B cell (primary cell): Measurements from ENCODE around the gene PYROXD2. TPM values are rescaled to one million over a fixed set of nuclear protein-coding genes. Genes with fewer than 3 reads are reported as not detected.

Experiments
- ATAC-seq: fragments of 200-7000 bp; cut with Tn5 transposase; one replicate; pipeline ENCODE4 v1.10.0; 2021; ENCODE audit warnings: low read depth, mild to moderate bottlenecking, moderate number of reproducible peaks, moderate library complexity
- CTCF ChIA-PET: fragments of 350-600 bp; sonication (Branson Sonifier 250); formaldehyde crosslinking; loops from one replicate; lab custom pipeline; 2021; ENCODE audit warnings: antibody characterized with exemption, inconsistent platforms; lab: Charles Lee
- POLR2A ChIA-PET: fragments of 350-600 bp; sonication (Branson Sonifier 250); formaldehyde crosslinking; loops from one replicate; lab custom pipeline; 2021; ENCODE audit warnings: antibody characterized with exemption; lab: Charles Lee
- DNase-seq: peaks from one replicate; pipeline ENCODE4 v3.0.0; 2013
- H2AFZ ChIP-seq: 2 replicates; pipeline ENCODE4 v1.6.1; 2012; ENCODE audit warnings: mild to moderate bottlenecking, low read depth, low read length; ENCODE audit not compliant: insufficient read depth, poor library complexity, severe bottlenecking
- H3K27ac ChIP-seq, 2 donors: 1 replicate in 1 of 2; 2 replicates in 1 of 2; pipeline ENCODE4 v1.5.1; 2012 to 2013; ENCODE audit warnings: low read length in 2 of 2, mild to moderate bottlenecking in 2 of 2, moderate library complexity in 1 of 2
- H3K27me3 ChIP-seq, 4 experiments: fragments of 200-600 bp in 1 of 4; sonication (generic) in 1 of 4; replicated peaks in 1 of 4; 1 replicate in 2 of 4; 2 replicates in 2 of 4; pipeline versions ENCODE4 v1.6.1 to v1.7.0; 2013 to 2016; ENCODE audit warnings: low read length in 3 of 4, mild to moderate bottlenecking in 2 of 4, mixed read lengths in 1 of 4, moderate library complexity in 1 of 4; ENCODE audit not compliant: insufficient read depth in 4 of 4, control insufficient read depth in 3 of 4; ENCODE audit errors: control extremely low read depth in 1 of 4
- H3K36me3 ChIP-seq, 2 experiments: replicated peaks in 1 of 2; 1 replicate in 1 of 2; 2 replicates in 1 of 2; pipeline versions ENCODE4 v1.6.1 to v1.7.1; 2013; ENCODE audit warnings: low read length in 1 of 2; ENCODE audit not compliant: insufficient read depth in 2 of 2, control insufficient read depth in 1 of 2; ENCODE audit errors: control extremely low read depth in 1 of 2, extremely low read depth in 1 of 2
- H3K4me1 ChIP-seq, 2 donors: fragments of 200-600 bp in 1 of 2; sonication (generic) in 1 of 2; 1 replicate in 1 of 2; 2 replicates in 1 of 2; pipeline versions ENCODE4 v1.5.1 to v1.6.1; 2013 to 2017; ENCODE audit warnings: low read length in 2 of 2; ENCODE audit not compliant: control insufficient read depth in 2 of 2, insufficient read depth in 2 of 2
- H3K4me2 ChIP-seq: replicated peaks from 2 replicates; pipeline ENCODE3; 2012; ENCODE audit warnings: mild to moderate bottlenecking, low read depth, low read length; ENCODE audit not compliant: poor library complexity, severe bottlenecking
- H3K4me3 ChIP-seq, 5 experiments: fragments of 200-600 bp in 1 of 5; sonication (generic) in 1 of 5; 1 replicate in 3 of 5; 2 replicates in 2 of 5; pipeline versions ENCODE4 v1.5.1 to v1.7.0; 2011 to 2016; ENCODE audit warnings: low read length in 4 of 5, mild to moderate bottlenecking in 4 of 5, low read depth in 2 of 5, control low read depth in 1 of 5, moderate library complexity in 1 of 5; ENCODE audit not compliant: insufficient read depth in 1 of 5; ENCODE audit errors: control extremely low read depth in 1 of 5, extremely low read depth in 1 of 5
- H3K79me2 ChIP-seq: fragments of 200-600 bp; sonication (generic); one replicate; pipeline ENCODE4 v1.6.0; 2016; ENCODE audit warnings: low read length; ENCODE audit not compliant: control insufficient read depth, insufficient read depth
- H3K9ac ChIP-seq: fragments of 200-600 bp; sonication (generic); 2 replicates; pipeline ENCODE4 v1.6.1; 2017; ENCODE audit warnings: mild to moderate bottlenecking, low read length, moderate library complexity
- H3K9me3 ChIP-seq, 3 donors: one replicate each; pipeline versions ENCODE4 v1.6.1 to v1.7.1; 2013; ENCODE audit warnings: low read length in 2 of 3; ENCODE audit not compliant: control insufficient read depth in 2 of 3, insufficient read depth in 1 of 3; ENCODE audit errors: control extremely low read depth in 1 of 3
- H4K20me1 ChIP-seq: 2 replicates; pipeline ENCODE4 v1.6.0; 2012; ENCODE audit warnings: mild to moderate bottlenecking, low read length; ENCODE audit not compliant: insufficient read depth, control insufficient read depth, poor library complexity, severe bottlenecking
- H3K27ac Mint-ChIP-seq: one replicate; pipeline ENCODE4 v1.8.0; 2021; ENCODE audit warnings: mixed read lengths
- H3K27me3 Mint-ChIP-seq: one replicate; pipeline ENCODE4 v1.8.0; 2021; ENCODE audit warnings: mixed read lengths
- H3K4me1 Mint-ChIP-seq: one replicate; pipeline ENCODE4 v1.8.0; 2021; ENCODE audit warnings: mixed read lengths
- H3K4me3 Mint-ChIP-seq: one replicate; pipeline ENCODE4 v1.8.0; 2021; ENCODE audit warnings: mixed read lengths
- H3K9me3 Mint-ChIP-seq: one replicate; pipeline ENCODE4 v1.8.0; 2022; ENCODE audit warnings: mixed read lengths; ENCODE audit not compliant: insufficient read depth
- EZH2 ChIP-seq: IDR thresholded peaks from 2 replicates; pipeline ENCODE4 v1.6.1; 2012; ENCODE audit warnings: borderline replicate concordance, low read depth, mild to moderate bottlenecking, moderate library complexity, low read length; ENCODE audit not compliant: insufficient read depth, poor library complexity, severe bottlenecking
- WGBS: methylation state at CpG from one replicate; pipeline ENCODE4 v1.1.5; 2013; ENCODE audit warnings: missing lambda C conversion rate; ENCODE audit not compliant: insufficient coverage; 5-methylcytosine and 5-hydroxymethylcytosine counted together
- intact Hi-C: fragments of 100-400 bp; cut with micrococcal nuclease; formaldehyde crosslinking; loops from one replicate; pipeline ENCODE4 v1.10.0; 2022
- polyA plus RNA-seq: library from polyadenylated mRNA; depleted of rRNA; stranded (reverse); fragments of >200 nt; gene quantifications from 2 replicates; pipeline ENCODE4 v1.2.3, GENCODE V29; 2012
- total RNA-seq, 2 donors: library from RNA; stranded (reverse); fragments of 120-200 nt in 1 of 2; gene quantifications; 1 replicate in 1 of 2; 2 replicates in 1 of 2; pipeline versions ENCODE4 v1.2.3 to v1.2.4, GENCODE V29; 2013 to 2022
- TF ChIP-seq, protein P1 (sequence below): fragments of 200-600 bp; IDR thresholded peaks from one replicate; pipeline ENCODE4 v1.8.0; 2022; ENCODE audit warnings: antibody characterized with exemption, mild to moderate bottlenecking

PYROXD2 gene
- total and polyA plus RNA-seq, 2 donors (not counting 1 experiment from before 2014, with no cell fraction given) = 25.1 to 960 TPM

DNA sequence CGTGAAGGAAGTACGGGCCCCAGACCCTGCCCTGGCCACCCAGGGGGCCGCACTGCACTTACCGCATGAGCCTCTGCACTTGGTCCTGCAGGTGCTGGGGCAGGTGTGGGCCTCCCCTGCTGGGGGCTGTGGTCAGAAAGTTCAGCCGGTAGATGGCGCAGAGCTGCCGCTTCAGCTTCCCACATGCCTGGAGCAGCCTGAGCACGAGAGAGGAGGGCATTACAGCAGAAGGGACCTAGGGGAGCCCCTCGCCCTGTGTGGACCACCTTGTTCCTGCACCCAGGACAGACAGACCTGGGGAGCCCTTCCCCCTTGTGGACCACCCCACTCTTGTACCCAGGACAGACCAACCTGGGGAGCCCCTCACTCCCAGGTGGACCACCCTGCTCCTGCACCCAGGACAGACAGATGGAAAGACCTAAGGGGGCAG lies 8.7 kb upstream of the PYROXD2 start:
- POLR2A ChIA-PET = no interaction called here

DNA sequence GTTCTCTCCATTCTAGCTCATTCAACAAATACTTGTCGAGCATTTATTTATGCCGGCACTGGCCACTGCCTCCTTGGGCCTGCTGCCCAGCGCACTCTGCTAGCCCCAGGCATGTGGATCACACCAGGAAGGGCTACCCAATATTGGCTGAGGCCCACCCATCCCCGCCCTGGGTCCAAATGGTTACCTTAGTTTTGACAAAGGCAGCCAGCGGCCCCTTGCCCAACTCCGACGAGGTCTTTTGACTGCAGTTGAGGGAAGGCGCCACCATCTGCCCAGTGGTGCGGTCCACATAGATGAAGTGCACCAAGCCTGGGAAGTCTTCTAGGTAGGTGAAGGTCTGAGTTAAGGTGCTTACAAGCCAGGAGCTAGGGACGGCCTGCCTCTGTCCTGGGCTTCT lies 7.2 kb upstream of the PYROXD2 start:
- Histone ChIP-seq H2AFZ (no peak overlapping the region), H3K27ac (no peak overlapping the region), H3K9ac (no peak overlapping the region), H3K4me1 (no peaks in the 10 kb centered on the region), H3K27me3 (no peaks in the 10 kb centered on the region), H3K4me2 (no peak overlapping the region), H3K36me3 (peaks cover 0 to 74% of the 10 kb centered on the region in 2 experiments), H3K79me2 (no peaks in the 10 kb centered on the region), H3K4me3 (no peak overlapping the region), H3K9me3 (no peaks in the 10 kb centered on the region), H4K20me1 (no peaks in the 10 kb centered on the region)
- ATAC-seq (no peak), DNase-seq (no peak)
- TF ChIP-seq, protein P1, sequence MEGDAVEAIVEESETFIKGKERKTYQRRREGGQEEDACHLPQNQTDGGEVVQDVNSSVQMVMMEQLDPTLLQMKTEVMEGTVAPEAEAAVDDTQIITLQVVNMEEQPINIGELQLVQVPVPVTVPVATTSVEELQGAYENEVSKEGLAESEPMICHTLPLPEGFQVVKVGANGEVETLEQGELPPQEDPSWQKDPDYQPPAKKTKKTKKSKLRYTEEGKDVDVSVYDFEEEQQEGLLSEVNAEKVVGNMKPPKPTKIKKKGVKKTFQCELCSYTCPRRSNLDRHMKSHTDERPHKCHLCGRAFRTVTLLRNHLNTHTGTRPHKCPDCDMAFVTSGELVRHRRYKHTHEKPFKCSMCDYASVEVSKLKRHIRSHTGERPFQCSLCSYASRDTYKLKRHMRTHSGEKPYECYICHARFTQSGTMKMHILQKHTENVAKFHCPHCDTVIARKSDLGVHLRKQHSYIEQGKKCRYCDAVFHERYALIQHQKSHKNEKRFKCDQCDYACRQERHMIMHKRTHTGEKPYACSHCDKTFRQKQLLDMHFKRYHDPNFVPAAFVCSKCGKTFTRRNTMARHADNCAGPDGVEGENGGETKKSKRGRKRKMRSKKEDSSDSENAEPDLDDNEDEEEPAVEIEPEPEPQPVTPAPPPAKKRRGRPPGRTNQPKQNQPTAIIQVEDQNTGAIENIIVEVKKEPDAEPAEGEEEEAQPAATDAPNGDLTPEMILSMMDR = no peak
- no peak for TF ChIP-seq EZH2
- no peak overlapping the region for H3K4me3 Mint-ChIP-seq
- CTCF ChIA-PET = no interaction called here
- intact Hi-C loops = no loop called here
- H3K4me1 Mint-ChIP-seq = peaks cover 2% of the 10 kb centered on the region
- H3K27ac Mint-ChIP-seq = no peak overlapping the region
- no peaks in the 10 kb centered on the region for H3K9me3 Mint-ChIP-seq
- POLR2A ChIA-PET = no interaction called here
- 95% methylated on average over 10 of the region's 10 CpGs for WGBS
- no peaks in the 10 kb centered on the region for H3K27me3 Mint-ChIP-seq

More for the DNA sequence above, 8.7 kb upstream of the PYROXD2 start:
- H3K4me3 ChIP-seq = no peak overlapping the region
- intact Hi-C loops = no loop called here
- no peak overlapping the region for H3K27ac ChIP-seq
- H3K9me3 ChIP-seq = no peaks in the 10 kb centered on the region
- H3K9ac ChIP-seq = no peak overlapping the region
- Mint-ChIP-seq H3K4me3 (no peak overlapping the region), H3K27me3 (no peaks in the 10 kb centered on the region), H3K9me3 (no peaks in the 10 kb centered on the region), H3K4me1 (peaks cover 2% of the 10 kb centered on the region), H3K27ac (no peak overlapping the region)
- WGBS = 92% methylated on average over 9 of the region's 9 CpGs
- ATAC-seq (no peak), DNase-seq (no peak)
- no peaks in the 10 kb centered on the region for H3K27me3 ChIP-seq
- H3K36me3 ChIP-seq = peaks cover 0 to 69% of the 10 kb centered on the region in 2 experiments
- no peaks in the 10 kb centered on the region for H4K20me1 ChIP-seq
- CTCF ChIA-PET = no interaction called here
- no peaks in the 10 kb centered on the region for H3K79me2 ChIP-seq
- no peak for TF ChIP-seq EZH2
- H3K4me2 ChIP-seq = no peak overlapping the region
- no peaks in the 10 kb centered on the region for H3K4me1 ChIP-seq
- no peak overlapping the region for H2AFZ ChIP-seq
